GM21515 (cell line): ENCODE data around the gene BRI3.
"Not testable (repeated sequence)": the region's sequence is repeated elsewhere in the genome, so short reads cannot be mapped to it uniquely, and the experiment has no call there.

ENCODE experiments used
- ATAC-seq: cut with Tn5 transposase; IDR thresholded peaks from one replicate; pipeline ENCODE4 v1.9.1; 2021; ENCODE audit not compliant: unreplicated experiment

The BRI3 gene

GRCh38 chr7:98307971-98308466 lies 26.5 kb downstream of the BRI3 start:
- no peak for ATAC-seq

- ATAC-seq: no peak
These were observed 28.1 kb downstream of the BRI3 start for GRCh38 chr7:98309566-98309965.

- no peak for ATAC-seq
These were observed 30.7 kb downstream of the BRI3 start for GRCh38 chr7:98312201-98312600.

GRCh38 chr7:98314469-98314868 lies 33.0 kb downstream of the BRI3 start:
- ATAC-seq: no peak

- ATAC-seq: peak; percentile 74
These were observed 34.0 kb downstream of the BRI3 start for GRCh38 chr7:98315318-98315993.

GRCh38 chr7:98315994-98316527 lies 34.6 kb downstream of the BRI3 start:
- not testable (repeated sequence) for ATAC-seq

GRCh38 chr7:98317366-98318040 lies 36.0 kb downstream of the BRI3 start:
- ATAC-seq: no peak

- no peak for ATAC-seq
These were observed 37.7 kb downstream of the BRI3 start for GRCh38 chr7:98319176-98319575.

GRCh38 chr7:98321301-98321700 lies 39.8 kb downstream of the BRI3 start:
- ATAC-seq: no peak

- ATAC-seq: no peak
These were observed 41.1 kb downstream of the BRI3 start for GRCh38 chr7:98322331-98323270.

GRCh38 chr7:98323597-98324322 lies 42.3 kb downstream of the BRI3 start:
- ATAC-seq: no peak

GRCh38 chr7:98324782-98325181 lies 43.3 kb downstream of the BRI3 start:
- no peak for ATAC-seq

- no peak for ATAC-seq
These were observed 47.8 kb downstream of the BRI3 start for GRCh38 chr7:98329100-98329790.

GRCh38 chr7:98329791-98330373 lies 48.4 kb downstream of the BRI3 start:
- ATAC-seq: no peak

GRCh38 chr7:98330926-98331529 lies 49.5 kb downstream of the BRI3 start:
- no peak for ATAC-seq

GRCh38 chr7:98334081-98334480 lies 52.6 kb downstream of the BRI3 start:
- ATAC-seq: no peak

- ATAC-seq: no peak
These were observed 54.0 kb downstream of the BRI3 start for GRCh38 chr7:98335411-98335977.

GRCh38 chr7:98338441-98338840 lies 57.0 kb downstream of the BRI3 start:
- no peak for ATAC-seq

GRCh38 chr7:98339043-98339442 lies 57.6 kb downstream of the BRI3 start:
- no peak for ATAC-seq
